Panc1 (cell line): ENCODE results near the gene GALT.

Experiments used
- CTCF ChIP-seq: fragments of 450-650 bp; IDR thresholded peaks from 2 replicates; pipeline ENCODE4 v1.5.1; 2017; ENCODE audit warnings: mild to moderate bottlenecking
- POLR2AphosphoS5 ChIP-seq: IDR thresholded peaks from 2 replicates; pipeline ENCODE4 v1.6.1; 2012; ENCODE audit warnings: mild to moderate bottlenecking, low read depth, low read length, moderate library complexity
- SIN3A ChIP-seq: IDR thresholded peaks from 2 replicates; pipeline ENCODE4 v1.6.1; 2012; ENCODE audit warnings: low read depth, mild to moderate bottlenecking, low read length, moderate library complexity, borderline replicate concordance; ENCODE audit not compliant: insufficient read depth
- TCF7L2 ChIP-seq: IDR thresholded peaks from 2 replicates; pipeline ENCODE4 v1.6.1; 2011; ENCODE audit warnings: mild to moderate bottlenecking, low read depth, low read length, inconsistent platforms
- TF ChIP-seq, protein P1 (sequence below), 2 experiments: IDR thresholded peaks; 2 replicates each; pipeline ENCODE4 v1.6.1; 2011 to 2012; ENCODE audit warnings: low read depth in 2 of 2, control low read depth in 1 of 2, low read length in 1 of 2, mild to moderate bottlenecking in 1 of 2, moderate library complexity in 1 of 2; ENCODE audit not compliant: insufficient read depth in 1 of 2

GRCh38 chr9:34658461-34658860 lies 12.0 kb downstream of the GALT start:
- TF ChIP-seq CTCF: no peak
- TF ChIP-seq POLR2AphosphoS5: no peak
- no peak for TF ChIP-seq SIN3A
- TF ChIP-seq, protein P1, sequence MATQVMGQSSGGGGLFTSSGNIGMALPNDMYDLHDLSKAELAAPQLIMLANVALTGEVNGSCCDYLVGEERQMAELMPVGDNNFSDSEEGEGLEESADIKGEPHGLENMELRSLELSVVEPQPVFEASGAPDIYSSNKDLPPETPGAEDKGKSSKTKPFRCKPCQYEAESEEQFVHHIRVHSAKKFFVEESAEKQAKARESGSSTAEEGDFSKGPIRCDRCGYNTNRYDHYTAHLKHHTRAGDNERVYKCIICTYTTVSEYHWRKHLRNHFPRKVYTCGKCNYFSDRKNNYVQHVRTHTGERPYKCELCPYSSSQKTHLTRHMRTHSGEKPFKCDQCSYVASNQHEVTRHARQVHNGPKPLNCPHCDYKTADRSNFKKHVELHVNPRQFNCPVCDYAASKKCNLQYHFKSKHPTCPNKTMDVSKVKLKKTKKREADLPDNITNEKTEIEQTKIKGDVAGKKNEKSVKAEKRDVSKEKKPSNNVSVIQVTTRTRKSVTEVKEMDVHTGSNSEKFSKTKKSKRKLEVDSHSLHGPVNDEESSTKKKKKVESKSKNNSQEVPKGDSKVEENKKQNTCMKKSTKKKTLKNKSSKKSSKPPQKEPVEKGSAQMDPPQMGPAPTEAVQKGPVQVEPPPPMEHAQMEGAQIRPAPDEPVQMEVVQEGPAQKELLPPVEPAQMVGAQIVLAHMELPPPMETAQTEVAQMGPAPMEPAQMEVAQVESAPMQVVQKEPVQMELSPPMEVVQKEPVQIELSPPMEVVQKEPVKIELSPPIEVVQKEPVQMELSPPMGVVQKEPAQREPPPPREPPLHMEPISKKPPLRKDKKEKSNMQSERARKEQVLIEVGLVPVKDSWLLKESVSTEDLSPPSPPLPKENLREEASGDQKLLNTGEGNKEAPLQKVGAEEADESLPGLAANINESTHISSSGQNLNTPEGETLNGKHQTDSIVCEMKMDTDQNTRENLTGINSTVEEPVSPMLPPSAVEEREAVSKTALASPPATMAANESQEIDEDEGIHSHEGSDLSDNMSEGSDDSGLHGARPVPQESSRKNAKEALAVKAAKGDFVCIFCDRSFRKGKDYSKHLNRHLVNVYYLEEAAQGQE (IDR thresholded peaks at IDR 0.05; ENCODE audit: insufficient read depth in 1 of 2, low read depth in 2 of 2, low read length in 1 of 2): no peak
- TF ChIP-seq TCF7L2: no peak
